Stimulated activated CD4-positive, alpha-beta T cell treated with anti-CD3 and anti-CD28 coated beads, Interleukin-1b, Interleukin-23, amount 100 ng/mL, for 1 hour (primary cell): ENCODE results near the gene NSG1.

Source experiments
- DNase-seq, 2 donors: peaks; one replicate each; pipeline ENCODE4 v3.0.0-alpha.2; 2020; ENCODE audit warnings: low read depth in 2 of 2

Gene NSG1

DNA sequence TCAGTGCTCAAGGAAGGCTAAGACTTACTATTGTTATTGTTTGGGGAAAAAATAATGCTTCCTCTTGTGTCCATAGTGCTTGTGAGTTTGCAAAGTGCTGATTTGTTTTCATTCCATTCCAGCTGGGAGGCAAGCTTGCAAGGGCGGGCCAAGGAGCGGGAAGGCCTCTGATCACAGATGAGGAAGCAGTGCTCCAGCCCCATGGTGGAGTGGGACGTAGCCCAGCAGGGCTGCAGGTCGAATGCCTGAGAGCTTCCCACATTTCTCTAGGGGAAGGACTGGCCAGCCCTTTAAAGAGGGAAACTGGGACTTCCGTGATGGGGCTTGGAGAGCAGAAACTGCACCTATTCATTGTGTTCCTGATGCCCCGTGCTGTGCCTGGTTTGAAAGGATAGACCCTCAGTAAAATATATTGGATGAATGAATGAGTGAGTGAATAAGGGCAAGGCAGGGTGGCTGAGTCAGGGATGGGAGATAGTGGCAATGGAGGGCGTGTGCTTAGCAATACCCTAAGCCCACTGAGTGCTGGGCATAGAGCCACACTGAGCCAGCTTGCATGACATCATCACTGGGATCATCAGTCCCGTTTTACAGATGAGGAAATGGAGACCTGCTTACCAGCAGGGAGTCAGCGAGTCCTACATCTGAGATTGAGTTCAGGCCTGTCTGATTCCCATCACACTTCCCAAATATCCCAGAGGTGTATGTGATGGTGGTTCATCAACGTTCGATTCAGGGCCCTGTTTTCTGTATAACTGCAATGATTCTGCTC is 17.9 kb upstream of the NSG1 start:
- no peak for DNase-seq

DNA sequence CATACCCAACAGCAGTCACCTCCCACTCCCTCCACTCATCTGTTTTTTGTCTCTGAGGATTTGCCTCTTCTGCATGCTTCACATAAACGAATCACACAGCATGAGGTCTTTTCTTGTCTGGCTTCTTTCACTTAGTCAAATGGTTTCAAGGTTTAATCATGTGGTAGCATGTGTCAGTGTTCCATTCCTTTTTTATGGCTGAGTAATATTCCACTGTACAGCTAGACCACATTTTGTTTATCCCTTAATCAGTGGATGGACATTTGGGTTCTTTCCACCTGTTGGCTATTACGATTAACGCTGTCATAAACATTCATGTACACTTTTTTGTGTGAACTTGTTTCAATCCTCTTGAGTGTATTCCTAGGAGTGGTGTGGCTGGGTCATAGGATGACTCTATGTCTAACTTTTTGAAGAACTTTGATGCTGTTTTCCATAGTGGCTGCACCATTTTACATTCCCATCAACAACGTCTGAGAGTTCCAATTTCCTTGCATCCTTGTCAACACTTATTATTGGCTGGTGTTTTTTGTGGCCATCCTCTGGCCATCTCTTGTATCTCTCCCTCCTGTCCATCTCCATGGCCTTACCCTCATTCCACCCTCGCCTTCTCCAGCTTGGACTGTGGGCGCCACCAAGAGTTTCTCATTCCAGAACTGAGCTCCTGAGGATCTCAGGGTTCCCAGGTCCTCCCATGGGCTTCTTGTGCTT is 12.4 kb upstream of the NSG1 start:
- DNase-seq = no peak

DNA sequence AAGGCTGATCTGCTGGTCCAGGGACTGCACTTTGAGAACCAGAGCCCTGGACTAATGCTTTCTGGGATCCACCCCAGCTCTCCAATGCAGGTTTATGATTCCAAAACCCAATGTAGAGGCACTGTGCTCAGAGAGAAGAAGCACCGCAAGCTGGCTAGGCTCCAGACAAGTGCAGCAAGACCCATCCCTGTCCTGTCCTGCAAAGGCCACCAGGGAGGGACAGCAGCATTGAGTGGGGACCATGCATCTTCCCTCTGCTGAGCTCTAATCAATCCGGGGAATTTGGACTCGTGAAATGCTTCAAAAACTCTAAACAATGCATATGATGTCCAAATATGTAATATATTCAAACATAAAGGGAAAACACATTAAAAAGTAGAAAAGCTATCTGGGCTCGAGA is 10.8 kb upstream of the NSG1 start:
- DNase-seq = no peak

DNA sequence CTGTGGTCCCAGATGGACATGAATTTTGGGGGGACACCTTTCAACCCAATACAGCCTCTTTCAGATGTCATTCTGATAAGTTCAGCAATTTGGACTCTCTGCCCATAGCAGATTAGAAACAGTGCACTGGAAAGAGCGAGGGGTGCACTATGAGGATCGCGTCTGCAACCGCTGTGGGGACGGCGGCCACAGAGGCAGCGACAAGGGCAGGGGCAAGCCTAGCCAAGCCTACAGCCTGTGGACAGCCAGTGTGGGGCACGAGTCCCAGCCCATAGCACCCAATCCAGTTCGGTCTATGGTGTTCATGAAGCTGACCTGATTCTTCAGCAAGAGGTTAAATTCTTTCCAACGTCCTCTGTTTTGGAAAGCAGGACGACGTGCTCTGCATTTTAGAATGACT is 9.7 kb upstream of the NSG1 start:
- DNase-seq = no peak

DNA sequence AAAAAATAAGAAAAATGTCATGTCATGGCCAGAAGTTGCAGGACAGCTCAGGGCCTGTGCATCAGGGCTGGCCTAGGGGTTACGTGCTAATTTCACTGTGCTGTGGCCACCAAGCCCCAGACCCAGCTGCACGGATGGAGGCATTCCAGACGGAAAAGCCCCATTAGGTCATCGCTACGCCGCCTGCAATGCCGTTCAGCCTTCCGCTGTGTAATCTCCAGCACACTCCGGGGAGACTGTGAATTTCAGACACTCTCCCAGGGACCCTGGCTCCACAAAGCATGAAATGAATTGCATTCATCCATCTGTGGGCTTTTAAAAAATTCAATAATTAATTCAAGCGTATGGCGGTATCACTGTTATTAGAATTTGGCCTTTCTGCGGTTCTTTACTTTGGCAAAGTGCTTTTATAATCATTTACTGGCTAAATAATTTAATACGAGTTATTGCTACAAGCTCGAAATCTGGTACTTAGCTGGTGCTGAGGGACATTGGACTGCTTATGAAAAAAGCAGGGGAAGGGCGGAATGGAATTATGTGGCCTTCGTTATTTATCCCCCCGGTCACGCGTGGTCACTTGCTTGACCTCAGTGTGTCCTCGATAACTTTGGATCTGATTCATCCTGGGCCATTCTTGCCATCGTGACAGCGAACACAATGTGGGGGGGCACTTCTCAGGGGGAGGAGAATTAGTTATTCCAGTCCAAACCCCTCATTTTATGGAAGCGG is 9.0 kb upstream of the NSG1 start:
- DNase-seq = no peak

DNA sequence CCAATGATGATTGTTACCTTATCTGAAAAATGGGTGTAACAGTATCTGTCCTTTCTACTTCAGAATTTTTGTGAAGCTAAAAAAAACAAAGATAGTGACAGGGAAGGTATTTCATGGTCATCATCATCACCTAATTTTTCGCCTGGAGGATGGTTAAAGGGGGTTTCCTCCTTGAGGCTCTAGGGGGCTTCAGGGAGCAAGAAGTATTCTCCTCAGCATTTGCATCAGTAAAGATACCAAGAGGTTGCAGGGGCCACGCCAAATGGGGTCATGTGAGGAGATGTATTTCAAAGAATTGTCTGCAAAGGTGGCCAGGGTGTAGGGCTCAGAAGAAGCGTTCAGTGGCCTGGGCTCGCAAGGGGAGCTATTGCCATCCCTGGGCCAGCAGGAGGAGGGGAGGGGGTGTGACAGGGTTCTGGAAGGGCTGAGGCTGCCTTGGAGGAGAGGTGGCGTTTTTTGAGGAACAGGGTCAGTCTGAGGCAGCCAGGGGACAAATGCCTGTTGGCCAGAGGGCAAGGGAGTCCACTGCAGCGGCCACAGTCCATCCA is 7.3 kb upstream of the NSG1 start:
- DNase-seq = no peak

DNA sequence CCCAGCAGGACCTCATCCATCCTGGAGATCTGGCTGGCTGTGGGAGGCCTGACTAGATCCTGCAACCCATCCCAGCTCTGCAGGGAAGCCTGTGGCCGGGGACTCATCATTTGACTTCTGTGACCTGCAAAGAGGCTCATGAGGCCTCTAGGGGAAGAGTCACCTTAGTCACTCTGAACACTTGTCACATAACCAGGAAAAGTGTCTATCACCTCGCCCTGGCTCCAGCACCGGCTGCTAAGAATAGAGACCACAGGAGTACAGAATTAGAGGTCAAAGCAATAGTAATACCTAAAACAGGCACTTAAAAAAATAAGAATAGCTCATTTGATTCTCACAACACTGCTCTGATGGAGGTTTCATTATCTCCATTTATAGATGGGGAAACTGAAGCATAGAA is 3.8 kb upstream of the NSG1 start:
- no peak for DNase-seq

DNA sequence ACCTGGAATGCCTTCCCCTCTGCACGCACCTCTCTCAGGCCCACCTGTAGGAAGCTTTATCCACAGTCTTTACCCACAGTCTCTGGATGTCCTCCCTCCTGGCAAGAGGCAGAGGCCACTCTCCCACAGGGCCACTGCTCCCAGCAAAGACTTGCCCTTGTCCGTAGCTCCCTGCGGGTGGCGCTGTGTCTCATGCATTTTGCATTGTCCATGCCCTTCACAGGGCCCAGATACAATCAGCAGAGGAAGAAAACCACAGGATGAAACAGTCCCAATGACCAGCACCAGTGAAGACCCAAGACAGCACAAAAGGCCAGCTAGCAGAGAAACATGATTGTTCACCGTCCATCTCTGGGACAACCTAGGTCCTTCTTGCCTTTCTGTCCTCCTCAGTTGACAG is 2.1 kb upstream of the NSG1 start:
- DNase-seq = no peak

DNA sequence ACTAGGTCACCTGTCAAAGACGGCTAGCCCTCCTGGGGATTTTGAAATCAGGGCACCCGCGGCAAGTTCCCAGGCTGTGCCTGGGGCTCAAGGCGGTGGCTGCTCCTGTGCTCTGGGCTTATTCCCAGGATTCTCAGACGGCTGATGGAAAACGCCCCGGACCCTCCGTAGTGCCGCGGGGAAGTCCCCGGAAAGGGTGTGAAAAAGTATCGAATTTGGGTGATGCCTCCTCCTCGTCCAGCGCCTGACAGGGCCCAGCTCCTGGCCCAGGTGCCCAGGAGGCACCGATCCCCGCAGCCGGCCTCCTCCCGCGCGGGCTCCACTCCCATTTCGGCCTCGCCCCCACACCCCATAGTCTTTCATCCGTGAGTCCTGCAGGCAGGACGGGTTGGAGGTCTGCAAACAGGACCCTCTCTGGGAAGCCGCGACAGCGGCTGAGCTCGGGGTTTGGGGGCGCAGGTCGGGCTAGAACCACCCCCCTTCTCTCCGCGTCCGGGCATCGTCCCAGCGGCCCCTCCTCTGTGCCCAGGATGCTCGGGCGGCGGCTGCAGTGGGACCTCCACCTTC is 1.1 kb upstream of the NSG1 start:
- DNase-seq = no peak

DNA sequence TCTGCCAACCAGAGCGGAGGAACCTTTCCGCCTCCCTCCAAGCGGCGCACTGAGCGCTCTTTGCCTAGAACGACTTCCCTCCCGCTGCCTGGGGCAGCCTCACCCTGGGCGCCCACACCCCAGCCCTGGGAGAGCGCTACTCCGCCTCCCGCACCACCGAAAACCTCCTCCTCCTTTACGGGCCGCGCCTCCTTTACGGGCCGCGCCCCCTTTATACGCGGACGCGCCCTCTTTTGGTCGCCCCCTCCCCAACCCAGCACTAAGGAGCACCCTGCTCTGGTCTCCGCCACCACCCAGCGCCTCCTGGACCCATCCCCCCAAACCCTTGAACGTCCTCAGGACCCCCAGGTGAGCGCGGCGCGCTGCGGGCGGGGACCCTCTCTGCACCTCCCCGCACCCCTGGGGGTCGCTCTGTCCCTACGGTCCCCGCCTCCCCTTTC is 586 bp upstream of the NSG1 start:
- no peak for DNase-seq

DNA sequence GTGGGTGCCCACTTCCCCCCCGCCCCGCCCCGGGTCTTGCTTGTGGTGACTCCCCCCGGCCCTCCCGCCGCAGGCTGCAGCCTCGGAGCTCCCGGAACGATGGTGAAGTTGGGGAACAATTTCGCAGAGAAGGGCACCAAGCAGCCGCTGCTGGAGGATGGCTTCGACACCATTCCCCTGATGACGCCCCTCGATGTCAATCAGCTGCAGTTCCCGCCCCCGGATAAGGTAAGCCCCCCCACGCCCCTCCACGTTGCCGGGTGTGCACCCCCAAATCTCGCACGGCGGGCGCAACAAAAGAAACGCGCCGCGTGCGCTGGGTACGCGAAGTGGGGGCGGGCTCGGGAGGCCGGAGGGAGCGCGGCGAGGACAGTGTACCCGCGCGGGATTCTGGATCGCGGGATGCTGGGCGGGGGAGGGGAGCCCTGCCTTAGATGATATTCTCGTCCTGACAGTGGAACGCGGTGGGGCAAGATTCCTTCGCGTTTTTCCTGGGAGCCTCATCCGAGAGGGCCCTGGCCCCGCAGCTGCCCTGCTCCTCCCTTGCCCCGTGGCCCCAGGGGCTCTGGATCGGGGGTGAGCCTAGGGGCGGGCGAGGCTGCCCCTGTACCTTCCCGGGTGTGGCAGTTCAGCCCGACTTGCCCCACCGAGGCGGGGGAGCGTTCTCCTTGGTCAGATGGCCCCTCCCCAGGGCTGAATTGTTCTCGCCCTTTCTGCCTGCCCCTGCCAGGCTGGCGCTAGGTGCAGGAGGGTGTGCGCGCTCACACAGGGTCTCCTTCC is 819 bp downstream of the NSG1 start:
- DNase-seq = no peak

DNA sequence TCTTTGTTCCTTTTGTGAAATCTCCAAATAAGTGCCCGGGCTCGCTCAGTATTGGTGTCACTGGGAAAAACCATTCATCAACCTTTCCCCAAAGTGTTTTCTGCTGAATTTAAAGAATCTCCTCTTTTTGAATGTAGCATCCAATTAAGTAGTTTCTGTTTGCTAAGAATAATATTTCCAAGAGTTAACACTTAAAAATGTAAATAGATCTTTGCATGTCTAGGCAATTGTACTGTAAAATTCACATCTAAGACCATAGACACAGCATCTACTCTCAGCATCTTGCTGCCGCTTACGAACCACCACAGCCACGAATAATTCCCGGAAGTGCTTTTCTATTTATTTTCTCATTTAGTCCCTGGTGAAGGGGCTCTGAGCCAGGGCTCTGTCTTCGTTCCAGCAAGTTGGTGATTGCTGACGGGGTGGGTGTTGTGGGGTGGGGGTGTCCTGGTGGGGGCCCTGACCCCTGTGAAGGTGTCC is 1.4 kb downstream of the NSG1 start:
- no peak for DNase-seq

DNA sequence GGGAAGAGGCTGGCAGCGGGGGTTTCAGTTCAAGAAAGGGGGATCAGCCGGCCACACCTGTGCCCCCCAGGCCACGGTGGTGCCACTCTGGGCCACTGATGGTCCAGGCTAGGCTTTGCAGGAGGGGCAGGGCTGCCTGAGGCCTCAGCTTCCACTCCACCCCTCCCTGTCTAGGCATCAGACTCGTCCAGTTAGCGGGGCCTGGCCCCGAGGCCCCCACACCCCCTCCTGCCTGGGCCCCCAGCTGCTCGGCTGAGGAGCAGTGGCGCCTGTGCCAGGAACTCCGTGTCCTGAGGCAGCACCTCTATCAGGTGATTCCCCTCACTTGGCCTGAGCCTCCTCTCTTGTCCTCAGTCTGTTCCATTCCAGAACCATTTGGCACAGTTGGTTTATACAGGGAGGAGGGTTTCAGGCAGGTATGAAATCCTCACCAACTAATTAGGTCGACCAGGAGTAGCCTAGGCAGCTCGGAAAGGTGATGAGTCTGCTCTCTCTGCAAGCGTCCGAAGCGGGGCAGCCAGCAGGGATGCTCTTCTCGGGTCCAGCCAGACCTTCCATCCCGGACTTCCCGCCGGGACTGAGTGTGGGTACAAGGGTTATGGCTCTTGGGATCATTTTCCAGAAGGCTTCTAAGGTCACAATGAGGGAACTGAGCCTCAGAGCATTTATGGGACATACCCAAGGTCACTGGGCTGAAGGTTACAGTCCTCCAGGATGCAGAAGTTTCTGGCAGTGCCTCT is 2.1 kb downstream of the NSG1 start:
- DNase-seq = no peak

DNA sequence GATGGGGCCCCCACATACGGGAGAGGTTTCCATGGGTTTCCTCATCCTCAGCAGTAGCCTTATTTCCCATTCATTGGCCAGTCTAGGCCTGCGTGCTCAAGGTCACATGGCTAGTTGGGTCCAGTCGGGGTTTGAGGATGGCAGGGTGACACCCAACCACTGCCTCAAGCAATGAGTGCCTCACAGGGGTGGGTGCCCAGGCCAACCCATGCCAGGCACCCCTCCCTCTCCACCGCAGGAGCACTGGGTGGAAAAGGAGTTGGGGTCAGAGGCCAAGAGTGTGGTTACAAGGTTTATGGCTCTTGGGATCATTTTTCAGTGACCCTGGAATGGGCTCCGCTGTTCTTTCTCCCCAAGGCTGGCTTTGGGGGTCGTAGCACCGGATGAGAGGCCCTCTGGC is 3.1 kb downstream of the NSG1 start:
- DNase-seq = no peak

DNA sequence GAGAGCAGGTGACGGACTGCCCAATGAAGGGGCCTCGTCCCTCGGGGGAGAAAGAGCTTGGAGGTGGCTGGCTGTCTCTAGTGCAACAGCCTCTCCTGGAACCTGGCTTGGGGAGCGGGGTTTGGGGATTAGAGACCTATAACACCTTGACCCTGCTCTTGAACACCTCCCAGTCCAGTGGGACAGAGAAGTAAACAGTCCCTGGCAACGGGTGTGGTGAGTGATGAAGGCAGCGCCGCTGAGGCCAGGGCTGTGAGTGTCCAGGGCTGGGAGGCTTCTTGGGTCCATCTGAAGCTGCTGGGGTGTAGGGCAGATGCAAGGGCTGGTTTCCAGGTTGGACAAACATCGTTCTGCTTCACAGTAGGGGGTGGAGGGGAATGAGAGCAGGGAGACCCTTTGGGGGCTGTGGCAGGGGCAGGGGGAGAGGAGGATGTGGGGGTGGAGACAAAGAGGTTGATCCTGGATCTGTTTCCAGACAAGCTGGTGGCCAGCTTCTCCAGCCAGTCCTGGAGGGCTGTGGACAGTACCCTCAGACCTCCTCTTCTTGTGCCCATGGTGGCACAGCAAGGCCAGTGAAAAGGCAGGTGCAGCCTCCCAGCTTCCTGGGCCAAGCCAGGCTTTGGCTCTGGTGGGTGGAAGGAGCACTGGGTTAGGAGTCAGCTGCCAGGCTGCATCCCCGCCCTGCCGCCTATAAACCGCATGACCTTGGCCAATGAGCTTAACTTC is 3.8 kb downstream of the NSG1 start:
- DNase-seq = no peak

DNA sequence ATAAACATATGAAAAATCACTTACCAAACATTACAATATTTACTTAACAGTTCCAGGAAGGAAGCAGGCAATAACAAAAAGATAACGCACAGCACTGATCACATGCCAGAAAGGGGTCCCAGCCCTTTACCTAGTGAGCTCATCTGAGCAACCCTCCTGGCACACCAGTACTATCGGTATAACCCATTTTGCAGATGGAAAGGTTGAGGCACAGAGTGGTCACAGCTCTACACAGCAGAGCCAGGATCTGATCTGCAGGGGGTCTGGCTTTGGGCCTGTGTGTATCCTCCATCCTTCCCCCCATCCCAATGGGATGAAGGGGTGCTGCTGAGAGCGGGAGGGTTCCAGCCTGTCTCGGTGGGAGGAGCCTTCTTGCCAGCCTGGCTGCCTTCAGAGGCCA is 5.0 kb downstream of the NSG1 start:
- DNase-seq = no peak

DNA sequence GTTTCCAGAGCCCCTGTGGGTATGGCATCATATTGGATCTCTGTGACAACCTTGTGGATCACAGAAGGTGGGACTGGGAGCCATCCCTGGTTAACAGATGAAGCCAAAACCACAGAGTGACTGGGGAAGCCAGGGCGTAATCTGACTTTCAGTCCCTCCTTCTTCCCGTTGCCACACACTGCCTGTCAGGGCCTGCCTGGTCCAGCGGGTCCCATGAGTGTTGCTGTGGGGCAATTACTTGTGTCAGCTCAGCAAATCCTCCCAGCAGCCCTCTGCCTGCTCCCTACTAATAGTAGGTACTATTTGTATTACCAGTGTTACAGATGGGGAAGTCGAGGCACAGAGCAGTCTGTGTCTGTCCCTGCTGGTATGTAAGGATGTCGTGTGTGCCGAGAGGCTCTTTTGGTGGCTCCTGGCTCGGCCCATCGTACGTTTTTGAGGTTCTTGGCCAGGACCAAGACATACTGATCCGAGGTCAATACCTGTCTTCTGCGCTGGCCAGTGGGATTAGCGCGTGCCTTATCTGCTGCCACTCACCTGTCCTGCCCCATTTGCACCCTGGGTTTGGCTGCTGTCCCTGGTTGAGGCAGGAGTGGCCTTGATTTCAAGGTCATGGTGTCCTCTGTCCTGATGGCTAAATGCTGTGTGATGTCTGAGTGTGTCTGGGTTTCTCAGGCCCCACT is 5.7 kb downstream of the NSG1 start:
- no peak for DNase-seq

DNA sequence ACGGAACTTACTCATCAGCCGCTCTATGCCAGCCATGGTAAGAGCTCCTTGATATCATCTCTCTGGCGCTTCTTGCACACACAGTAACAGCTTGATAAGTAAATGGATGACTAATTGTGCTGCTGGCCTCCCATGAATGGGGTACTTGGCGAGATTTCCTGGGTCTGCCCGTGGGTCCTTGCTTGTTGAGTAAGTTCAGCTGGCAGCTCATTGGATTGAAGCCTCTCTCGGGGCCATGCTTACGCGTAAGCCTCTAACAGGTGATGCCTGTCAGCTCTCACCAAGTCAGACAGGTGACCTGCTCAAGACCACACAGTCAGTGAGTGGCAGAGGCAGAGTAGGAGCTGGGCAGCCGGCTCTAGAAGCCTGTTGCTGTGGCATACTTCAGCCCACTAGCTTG is 7.7 kb downstream of the NSG1 start:
- DNase-seq = no peak

DNA sequence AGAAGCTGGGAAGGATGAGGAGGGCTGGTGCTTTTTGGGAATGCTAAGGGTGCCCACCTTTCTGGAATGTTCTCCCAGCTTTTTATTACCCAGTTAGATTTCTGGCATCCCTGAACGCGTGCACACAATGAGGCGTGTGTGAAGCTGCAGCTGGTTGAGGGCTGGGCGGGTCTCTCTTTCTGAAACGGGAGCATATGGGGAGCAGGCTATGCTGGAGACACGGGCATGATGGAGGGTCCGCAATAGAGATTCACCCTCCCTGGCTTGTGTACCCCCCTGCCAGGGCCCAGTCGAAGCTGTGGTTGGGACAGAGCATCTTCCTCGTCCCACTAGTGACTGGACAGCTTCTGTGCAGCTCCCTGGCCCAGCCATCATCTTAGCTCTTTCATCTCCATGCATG is 8.5 kb downstream of the NSG1 start:
- DNase-seq = no peak
